HuH-7 (cell line): ENCODE measurements around the gene C17orf75.
"Not testable (repeated sequence)": the region's sequence is repeated elsewhere in the genome, so short reads cannot be mapped to it uniquely, and the experiment has no call there.

Source experiments
- DNase-seq: peaks from one replicate; pipeline ENCODE4 v3.0.0; 2011; ENCODE audit warnings: low spot score

C17orf75 gene, protein sequence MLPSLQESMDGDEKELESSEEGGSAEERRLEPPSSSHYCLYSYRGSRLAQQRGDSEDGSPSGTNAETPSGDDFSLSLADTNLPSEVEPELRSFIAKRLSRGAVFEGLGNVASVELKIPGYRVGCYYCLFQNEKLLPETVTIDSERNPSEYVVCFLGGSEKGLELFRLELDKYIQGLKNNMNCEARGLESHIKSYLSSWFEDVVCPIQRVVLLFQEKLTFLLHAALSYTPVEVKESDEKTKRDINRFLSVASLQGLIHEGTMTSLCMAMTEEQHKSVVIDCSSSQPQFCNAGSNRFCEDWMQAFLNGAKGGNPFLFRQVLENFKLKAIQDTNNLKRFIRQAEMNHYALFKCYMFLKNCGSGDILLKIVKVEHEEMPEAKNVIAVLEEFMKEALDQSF

DNA sequence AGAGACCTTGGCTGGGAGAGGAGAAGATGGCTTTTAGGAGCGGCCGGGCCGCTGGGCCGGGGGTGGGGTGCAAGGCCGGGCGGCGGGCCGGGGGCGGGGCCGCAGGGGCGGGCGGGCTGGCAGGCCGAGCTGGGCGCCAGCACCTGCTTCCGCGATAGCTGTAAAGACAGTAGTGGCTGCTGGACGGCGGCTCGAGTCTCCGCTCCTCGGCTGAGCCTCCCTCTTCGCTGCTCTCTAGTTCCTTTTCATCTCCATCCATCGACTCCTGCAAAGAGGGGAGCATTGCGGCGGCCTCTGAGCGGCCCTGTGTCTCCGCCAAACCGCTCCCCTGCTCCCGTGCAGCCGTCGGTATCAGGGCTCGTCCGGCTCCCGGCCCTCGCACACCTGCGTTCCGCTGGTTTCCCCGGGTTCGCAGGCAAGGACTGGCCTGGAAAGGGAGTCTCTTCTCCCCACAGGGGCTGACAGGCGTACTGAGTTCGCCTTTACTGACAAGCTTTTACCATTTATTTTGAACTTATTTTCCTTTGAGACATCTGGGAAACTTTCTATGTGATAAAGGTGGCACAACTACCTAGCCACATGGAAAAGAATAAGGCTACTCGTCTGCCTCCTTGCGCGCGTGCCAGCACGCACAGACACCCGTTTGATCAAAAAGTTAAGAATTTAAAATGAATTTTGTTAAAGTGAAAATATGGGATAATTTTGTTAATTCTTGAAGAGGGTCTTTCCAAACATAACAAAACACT, at the start of gene C17orf75:
Gene C17orf75, minus strand, starts transcription at position 317 of the 746 bp plus-strand sequence. Its CDS starts 34 bp downstream, at position 283.
- DNase-seq: peak; percentile 60

DNA sequence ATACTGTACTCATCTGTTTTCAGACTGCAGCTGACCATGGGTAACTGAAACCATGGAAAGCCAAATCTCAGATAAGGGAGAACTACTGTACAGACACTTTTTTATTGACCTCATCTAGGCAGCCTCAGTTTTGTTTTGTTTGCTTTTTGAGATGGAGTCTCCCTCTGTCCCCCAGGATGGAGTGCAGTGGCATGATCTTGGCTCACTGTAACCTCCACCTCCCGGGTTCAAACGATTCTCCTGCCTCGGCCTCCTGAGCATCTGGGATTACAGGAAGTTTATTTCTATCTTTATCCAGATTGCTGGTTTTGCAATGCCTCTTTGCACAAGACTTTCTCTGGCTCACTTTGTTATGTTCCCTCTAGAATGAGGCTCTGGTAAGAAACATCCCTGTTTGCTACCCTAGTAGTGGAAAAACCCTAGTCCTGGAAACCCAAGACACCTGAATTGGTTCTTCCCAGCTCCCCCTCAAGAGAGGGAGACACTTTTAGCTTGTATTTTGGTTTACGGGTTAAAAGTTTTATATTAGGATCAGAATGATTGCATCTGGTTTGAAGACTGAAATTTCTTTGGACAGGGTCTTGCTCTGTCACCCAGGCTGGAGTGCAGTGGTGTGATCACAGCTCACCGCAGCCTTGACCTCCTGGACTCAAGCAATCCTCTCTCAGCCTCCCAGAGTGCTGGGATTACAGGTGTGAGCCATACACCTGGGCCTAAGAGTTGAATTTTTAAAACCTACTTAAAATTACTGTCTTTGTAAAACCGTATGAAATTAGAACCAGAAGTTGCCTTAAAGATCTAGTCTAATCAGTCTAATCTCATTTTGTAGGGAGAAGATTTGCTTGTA, 46.9 kb upstream of the C17orf75 start:
- no peak for DNase-seq

DNA sequence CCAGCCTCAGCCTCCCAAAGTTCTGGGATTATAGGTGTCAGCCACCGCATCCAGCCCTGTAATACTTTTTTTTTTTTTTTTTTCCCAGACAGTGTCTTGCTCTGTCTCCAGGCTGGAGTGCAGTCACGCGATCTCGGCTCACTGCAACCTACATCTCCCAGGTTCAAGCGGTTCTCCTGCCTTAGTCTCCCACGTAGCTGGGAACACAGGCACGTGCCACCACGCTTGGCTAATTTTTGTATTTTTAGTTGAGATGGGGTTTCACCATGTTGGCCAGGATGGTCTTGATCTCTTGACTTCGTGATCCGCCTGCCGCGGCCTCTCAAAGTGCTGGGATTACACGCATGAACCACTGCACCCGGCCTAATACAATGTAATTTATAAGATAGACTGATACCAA, 46.2 kb upstream of the C17orf75 start:
- not testable (repeated sequence) for DNase-seq

DNA sequence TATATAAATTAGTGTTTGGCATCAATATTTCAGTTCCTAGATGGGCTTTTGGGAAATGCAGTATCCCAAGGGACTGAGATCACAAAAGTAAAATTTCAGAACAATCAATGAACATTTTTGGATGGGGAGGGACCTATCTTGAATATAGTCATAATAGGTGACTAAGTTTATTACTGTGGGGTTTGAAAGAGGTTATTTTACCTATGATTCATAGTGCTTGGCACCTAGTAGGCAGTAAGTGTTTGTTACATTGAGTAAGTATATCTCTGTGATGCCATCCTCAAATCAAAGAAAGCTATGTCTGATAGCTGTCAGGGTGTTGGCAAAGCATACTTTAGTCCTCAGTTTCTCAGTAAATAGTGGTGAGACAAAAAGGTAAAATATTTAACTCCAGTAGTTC, 44.9 kb upstream of the C17orf75 start:
- no peak for DNase-seq

DNA sequence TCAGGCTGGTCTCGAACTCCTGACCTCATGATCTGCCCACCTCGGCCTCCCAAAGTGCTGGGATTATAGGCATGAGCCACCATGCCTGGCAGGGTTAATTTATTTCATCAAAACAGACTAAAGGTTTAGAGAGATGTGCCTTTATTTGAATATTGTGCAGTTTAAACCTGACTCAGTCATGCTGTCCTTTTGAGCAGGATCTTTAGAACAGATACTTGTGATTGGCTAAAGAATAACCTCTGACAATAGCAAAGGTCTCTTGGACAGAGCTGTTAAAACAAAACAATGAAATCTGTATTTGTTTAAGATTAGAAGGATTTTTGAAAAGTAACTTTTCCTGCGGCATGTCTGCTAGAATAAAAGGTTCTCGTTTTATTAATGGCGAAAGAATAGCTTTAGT, 44.0 kb upstream of the C17orf75 start:
- DNase-seq: no peak

DNA sequence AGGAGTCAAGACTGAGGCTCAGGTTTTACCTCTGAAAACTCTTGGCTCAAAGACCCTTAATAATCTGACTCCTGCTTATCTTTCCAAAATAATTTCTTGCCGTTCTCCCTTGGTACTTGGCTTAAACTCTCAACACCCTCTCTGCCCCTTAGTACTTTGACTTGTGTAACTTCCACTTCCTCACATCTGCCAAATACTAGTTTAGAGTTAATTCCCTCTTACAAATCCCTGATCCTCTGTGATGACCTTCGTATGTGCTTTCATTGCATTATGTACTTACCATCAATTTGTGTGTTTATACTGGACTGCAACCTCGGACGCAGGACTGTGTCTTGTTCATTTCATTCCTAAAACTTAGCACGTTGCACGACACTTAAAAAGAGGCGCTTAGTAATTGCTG, 43.1 kb upstream of the C17orf75 start:
- no peak for DNase-seq

DNA sequence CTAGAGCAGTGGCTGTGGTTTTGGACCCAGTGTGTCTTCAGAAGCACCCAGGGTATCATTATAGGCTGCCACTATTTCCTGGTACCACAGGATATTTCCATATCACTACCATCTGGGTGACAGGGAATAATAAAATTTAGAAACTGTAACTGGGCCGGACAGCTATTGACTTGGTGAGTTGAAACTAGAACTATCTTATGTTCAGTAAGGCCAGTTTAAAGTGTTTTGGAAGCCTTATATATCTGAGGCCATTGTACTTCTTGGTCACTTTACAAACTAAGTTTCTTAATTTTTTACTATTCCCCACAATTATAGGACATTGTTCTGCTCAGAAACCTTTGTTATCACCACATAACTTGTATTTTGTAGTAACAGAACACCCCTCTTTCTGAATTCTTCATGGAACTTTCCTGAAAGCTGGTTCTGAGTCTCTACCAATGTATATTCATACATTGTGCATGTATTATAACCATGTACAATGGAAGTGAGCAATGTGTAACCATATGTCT, 42.0 kb upstream of the C17orf75 start:
- no peak for DNase-seq

DNA sequence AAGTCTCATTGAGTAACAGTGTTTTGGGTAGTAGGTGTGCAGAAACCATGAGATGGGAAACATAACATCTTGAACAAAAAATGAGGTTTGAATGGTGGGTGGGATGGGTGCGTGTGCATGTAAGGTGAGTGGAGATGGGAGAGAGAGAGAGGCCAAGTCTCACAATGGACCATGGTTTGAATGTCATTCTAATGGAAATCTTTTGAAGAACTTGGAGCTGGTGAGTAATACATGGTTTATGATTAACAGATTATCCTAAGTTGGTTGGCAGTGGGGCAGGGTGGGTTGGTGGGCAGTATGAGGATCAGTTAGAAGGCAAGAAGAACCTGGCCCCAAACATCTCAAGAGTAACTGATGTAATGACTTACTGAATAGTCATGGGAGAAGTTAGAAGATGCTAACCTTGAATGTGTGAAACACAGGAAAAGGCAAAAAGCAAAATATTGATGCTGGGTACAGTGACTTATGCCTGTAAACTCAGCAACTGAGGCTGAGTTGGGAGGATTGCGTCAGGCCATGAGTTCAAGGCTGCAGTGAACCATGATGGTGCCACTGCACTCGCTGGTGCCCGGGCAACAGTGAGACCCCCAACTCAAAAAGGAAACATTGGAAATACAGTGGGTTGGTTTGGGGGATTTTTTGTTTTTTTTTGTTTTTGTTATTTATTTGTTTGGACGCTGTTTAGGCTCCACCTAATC, 40.7 kb upstream of the C17orf75 start:
- no peak for DNase-seq

DNA sequence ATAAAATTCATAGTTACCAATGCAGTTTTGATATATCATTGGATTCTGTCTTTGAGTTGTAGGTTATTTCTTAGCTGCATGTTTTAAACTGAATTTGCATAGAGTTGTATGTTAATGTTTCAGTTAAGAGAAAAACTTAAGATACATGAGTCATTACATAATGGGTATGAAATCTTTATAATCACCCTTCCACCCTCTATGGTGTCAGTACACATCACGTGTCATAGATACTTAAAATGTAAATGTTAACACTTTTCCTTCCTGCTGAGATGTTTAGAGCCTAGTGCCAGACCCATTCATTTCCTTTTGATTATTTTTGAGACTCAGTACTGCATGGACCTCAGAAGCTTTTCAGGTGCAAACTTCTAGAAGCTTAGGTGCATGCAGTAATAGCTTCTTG, 28.5 kb upstream of the C17orf75 start:
- no peak for DNase-seq

DNA sequence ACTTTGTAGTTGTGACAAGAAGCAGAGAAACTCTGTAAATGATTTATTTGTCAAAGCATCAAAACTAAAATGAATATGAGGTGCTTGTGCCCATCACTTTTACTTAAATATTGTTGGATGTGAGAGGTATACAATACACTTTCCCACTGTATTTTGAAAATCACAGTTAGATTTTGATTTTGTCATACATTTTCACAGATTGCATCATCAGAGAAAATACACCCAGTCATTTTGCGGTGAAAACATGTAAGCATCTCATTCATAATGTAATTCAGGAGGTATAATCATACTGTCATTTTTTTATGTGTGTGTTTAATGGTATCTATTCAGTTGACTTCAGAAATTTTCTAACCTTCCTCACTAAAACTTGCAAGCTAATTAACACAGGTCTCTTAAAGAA, 19.3 kb upstream of the C17orf75 start:
- DNase-seq: no peak

DNA sequence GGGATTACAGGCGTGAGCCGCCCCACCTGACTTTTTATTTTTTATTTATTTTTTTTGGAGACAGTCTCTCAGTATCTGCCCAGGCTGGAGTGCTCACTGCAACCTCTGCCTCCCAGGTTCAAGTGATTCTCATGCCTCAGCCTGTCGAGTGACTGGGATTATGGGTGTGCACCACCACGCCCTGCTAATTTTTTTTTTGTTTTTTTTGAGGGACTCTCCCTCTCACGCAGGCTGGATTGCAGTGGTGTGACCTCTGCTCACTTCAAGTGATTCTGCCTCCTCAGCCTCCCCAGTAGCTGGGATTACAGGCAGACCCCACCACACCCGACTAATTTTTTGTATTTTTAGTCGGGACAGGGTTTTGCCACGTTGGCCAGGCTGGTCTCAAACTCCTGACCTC, 15.6 kb upstream of the C17orf75 start:
- DNase-seq: no peak

DNA sequence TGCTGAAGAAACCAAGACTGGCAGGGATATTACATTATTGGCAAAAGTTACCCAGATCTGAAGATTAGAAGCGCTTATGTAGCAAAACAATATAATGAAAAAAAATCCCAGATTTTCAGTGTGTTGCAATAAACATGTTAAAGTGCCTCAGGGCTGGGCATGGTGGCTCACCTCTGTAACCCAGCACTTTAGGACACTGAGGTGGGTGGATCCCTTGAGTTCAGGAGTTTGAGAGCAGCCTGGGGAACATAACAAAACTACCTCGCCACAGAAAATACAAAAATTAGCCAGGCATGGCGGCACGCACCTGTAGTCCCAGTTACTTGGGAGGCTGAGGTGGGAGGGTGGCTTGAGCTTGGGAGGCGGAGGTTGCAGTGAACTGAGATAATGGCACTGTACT, 14.8 kb upstream of the C17orf75 start:
- no peak for DNase-seq

DNA sequence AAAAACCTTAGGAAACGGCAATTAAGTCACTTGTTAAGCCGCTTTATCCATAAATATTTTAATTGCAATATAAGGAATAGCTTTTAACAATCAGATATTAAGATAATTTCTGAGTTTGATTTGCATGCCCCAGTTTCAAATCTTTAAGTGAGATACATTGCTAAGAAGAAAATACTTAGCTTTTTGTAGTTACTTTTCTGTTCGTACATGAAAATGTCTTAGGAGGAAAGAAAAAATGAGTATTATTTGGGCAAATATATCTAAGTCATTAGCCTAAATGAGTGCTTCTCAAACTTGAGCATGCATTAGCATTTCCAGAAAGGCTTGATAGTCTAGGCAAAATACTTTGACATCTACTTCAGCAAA, 14.4 kb upstream of the C17orf75 start:
- no peak for DNase-seq

DNA sequence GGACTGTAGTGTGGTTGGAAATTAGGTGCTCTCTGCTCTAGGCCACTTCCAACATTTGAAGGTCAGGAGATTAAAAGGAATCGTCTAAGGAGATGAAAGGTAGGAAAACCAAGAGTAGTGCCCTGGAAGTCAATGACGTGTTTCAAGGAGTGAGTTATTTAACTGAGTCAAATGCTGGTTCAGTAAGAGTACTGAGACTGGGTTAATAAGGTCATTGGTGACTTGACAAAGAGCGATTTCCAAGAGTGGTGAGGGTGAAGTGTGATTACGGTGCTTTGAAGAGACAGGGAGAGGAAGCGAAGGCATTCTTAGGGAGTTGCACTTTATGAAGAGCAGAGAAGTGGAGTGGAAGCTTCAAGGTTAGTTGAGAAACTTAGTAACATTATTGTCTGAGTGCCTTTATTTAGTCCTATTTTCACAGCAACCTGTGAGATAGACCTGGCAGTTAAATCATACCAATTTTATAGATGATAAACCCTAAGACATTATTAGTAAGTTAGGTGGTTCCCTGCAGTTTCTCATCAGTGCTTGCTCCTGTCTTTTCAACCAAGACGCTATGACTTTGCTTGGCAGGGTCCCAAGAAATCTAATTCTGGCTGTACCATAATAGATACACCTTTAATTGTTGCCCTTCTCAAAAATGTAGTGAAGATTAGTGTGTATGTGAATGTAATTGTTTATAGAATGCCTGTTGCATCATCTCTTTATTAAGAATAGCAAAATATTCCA, 13.8 kb upstream of the C17orf75 start:
- no peak for DNase-seq

DNA sequence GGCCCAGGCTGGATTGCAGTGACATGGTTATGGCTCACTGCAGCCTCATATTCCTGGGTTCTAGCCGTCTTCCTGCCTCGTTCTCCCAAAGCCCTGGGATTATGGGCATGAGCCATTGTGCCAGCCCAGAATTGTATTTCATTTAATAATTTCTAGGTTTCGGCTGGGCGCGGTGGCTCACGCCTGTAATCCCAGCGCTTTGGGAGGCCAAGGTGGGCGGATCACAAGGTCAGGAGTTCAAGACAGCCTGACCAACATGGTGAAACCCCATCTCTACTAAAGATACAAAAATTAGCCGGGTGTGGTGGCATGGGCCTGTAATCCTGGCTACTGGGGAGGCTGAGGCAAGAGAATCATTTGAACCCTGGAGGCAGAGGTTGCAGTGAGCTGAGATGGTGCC, 10.8 kb upstream of the C17orf75 start:
- not testable (repeated sequence) for DNase-seq

DNA sequence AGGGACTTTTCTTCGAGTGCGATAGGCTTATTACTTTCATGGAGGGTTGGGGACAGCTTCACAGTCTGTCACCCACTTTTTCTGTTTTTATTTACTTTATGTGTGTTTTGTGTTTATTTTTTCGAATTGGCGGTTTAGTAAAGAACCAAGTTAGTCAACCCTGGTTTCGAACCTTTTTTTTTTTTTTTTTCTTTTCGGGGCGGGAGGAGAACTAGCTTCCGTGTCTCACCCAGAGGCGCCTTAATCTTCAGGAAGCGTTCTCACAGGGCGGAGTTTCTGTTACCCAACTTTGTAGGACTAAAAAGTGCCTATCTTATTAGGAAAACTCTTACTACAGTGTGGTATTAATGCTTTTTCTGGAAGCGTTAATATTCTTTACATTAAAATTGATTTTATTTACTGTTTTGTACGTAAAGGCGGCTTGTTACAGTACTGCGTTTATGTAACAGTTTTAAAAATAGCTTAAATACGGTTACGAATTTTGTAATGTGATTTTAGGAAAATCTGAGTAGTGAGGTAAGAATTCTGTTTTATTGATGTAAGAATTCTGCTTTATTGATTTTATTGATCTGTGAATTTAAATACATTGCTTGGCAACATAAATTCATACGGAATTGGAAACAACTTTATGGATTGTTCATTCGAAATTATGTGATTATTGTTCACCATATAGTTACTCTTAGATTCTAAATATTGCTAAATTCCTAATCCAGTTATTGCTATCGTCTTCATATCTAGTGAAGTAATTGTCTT, 8.9 kb upstream of the C17orf75 start:
- no peak for DNase-seq

DNA sequence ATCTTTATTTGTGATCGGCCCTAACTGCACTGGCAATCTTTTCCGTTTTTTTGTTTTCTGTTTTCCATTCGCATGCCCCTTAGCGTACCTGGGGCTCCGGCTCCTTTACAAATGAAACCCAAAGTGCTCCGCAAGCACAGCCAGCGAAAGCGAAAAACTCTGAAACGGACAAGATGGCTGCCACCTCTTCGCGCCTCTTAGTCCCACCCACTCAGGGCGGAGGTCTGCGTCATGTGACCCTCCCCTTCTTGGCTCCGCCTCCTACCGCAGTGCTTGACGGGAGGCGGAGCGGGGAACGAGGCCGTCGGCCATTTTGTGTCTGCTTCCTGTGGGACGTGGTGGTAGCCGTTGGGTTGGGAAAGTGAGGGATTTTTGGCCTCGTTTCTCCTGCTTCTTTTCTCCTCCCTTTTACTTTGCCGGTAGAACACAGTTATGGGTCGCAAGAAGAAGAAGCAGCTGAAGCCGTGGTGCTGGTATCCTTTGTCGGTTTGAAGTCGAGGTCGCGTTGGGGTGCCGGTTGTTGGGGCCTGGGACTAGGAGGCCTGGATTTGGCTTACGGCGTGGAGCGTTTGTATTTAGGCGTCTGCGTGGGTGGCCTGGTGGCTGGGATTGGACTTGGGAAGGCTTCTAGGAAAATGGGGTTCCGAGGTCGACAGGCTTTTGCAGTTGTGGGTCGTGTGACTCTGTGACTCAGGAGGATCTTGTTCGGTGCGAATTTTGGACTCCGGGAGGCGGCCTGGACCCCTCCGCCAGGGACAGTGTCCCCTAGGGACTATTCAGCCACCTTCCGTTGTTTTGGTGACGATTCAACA, 8.1 kb upstream of the C17orf75 start, which contains the start of gene ZNF207:
Gene ZNF207, plus strand, starts transcription at position 304 of the 812 bp plus-strand sequence. Its CDS starts 129 bp downstream, at position 433.
- DNase-seq: peak; percentile 77

DNA sequence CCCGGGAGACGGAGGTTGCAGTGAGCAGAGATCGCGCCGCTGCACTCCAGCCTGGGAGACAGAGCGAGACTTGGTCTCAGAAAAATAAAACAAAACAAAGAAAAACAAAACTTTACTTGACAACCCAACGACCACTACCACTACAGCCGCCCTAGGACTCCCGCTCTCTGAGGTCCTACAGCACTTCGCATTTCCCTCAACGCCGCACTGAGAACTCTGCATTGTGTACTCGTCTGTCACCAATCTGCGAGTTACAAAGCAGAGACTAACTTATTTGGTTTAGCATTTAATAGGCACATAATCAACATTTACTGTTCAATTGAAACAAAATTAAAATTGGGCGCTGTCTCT, 7.5 kb upstream of the C17orf75 start:
- DNase-seq: no peak

DNA sequence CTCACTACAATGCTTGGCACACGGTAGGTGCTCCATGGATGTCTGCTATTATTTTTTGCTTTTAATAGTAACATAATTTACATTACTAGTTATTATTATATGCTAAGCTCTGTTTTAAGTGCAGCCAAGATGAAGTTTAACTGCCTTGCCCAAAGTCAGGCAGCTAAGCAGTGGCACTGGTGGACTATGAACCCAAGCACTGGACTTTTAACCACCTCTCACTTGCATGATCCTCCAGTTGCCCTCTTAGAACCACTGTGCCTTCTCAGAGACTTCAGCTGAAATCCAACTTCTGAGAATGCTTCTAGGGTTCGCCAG, 6.5 kb upstream of the C17orf75 start:
- no peak for DNase-seq
